Suprapubic skin (tissue), 4 donors: ENCODE data around the gene SATB2.

Experiments used
- CTCF ChIP-seq, 2 donors: fragments of 200-600 bp in 1 of 2; fragments of 450-650 bp in 1 of 2; sonication (generic) in 1 of 2; IDR thresholded peaks; one replicate each; pipeline ENCODE4 v1.5.1; 2016 to 2019; ENCODE audit warnings: antibody characterized with exemption in 2 of 2, mild to moderate bottlenecking in 1 of 2, moderate library complexity in 1 of 2
- EP300 ChIP-seq: sonication (generic); formaldehyde crosslinking; IDR thresholded peaks from one replicate; pipeline ENCODE4 v1.6.1; 2017; ENCODE audit warnings: antibody characterized with exemption
- POLR2A ChIP-seq, 2 donors: fragments of 450-650 bp; IDR thresholded peaks; one replicate each; pipeline ENCODE4 v1.6.1; 2017; ENCODE audit warnings: antibody characterized with exemption in 2 of 2, mild to moderate bottlenecking in 2 of 2, moderate library complexity in 2 of 2
- POLR2AphosphoS5 ChIP-seq, 3 donors: sonication (generic); formaldehyde crosslinking; IDR thresholded peaks; one replicate each; pipeline ENCODE4 v1.6.1; 2017; ENCODE audit warnings: antibody characterized with exemption in 3 of 3

- no peak for TF ChIP-seq POLR2A (IDR thresholded peaks at IDR 0.05)
- no peak for TF ChIP-seq CTCF (IDR thresholded peaks at IDR 0.05)
- no peak for TF ChIP-seq EP300
- no peak for TF ChIP-seq POLR2AphosphoS5 (IDR thresholded peaks at IDR 0.05)
These were observed 27.2 kb upstream of the SATB2 start for GRCh38 chr2:199484927-199485326.
